ENCODE data around the gene MTMR4.
"Not testable (repeated sequence)": the region's sequence is repeated elsewhere in the genome, so short reads cannot be mapped to it uniquely, and the experiment has no call there.

The MTMR4 gene

DNA sequence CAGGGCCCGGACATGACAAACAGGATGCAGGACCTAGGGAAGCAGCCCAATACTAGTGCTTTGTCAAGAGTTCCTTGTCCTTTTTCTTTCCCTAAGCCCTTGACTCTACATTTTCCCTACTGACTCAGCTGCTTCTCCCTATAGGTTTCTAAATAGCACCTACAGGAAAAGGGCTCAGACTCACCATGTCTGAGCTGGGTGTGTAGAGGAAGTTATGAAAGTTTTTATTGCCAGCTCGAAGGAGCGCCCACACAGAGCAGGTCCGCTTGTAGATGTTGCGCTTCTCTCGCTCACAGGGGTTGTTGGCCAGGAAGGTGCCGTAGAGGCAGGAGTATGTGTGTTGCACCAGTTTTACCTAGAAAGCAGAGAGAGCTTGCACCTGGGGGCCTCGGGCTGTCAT lies 10.6 kb downstream of the MTMR4 start:
- no peaks in the 10 kb centered on the region for H3K9me3 Mint-ChIP-seq
- H3K27me3 Mint-ChIP-seq: no peaks in the 10 kb centered on the region
- no peak overlapping the region for H3K27ac Mint-ChIP-seq (ENCODE audit: low read depth)
- H3K36me3 Mint-ChIP-seq (ENCODE audit: insufficient read depth): peaks cover 44% of the 10 kb centered on the region
- H3K4me3 Mint-ChIP-seq: no peak overlapping the region
- DNase-seq (ENCODE audit: low spot score in 2 of 2): no peak
- ATAC-seq (replicated peaks; ENCODE audit: extremely low read depth, poor library complexity, severe bottlenecking): no peak
- no peaks in the 10 kb centered on the region for H3K4me1 Mint-ChIP-seq

DNA sequence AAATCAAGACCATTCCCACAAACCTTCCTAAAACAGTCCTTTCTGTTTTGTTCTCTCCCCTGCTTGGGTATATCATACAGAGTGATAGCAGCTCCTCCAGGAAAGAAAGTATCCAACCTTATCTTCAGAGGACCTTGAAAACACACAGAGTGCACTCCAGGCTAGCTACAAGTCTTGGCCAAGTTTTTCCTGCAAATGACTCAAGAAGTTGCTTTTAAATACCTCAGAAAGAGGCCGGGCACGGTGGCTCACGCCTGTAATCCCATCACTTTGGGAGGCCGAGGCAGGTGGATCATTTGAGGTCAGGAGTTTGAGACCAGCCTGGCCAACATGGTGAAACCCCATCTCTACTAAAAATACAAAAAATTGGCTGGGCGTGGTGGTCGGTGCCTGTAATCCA lies 11.3 kb downstream of the MTMR4 start:
- not testable (repeated sequence) for H3K4me3 Mint-ChIP-seq; H3K27me3 Mint-ChIP-seq; ATAC-seq (replicated peaks; ENCODE audit: extremely low read depth, poor library complexity, severe bottlenecking); H3K27ac Mint-ChIP-seq (ENCODE audit: low read depth); H3K4me1 Mint-ChIP-seq; H3K9me3 Mint-ChIP-seq; DNase-seq (ENCODE audit: low spot score in 2 of 2)
- peaks cover 43% of the 10 kb centered on the region for H3K36me3 Mint-ChIP-seq (ENCODE audit: insufficient read depth)

DNA sequence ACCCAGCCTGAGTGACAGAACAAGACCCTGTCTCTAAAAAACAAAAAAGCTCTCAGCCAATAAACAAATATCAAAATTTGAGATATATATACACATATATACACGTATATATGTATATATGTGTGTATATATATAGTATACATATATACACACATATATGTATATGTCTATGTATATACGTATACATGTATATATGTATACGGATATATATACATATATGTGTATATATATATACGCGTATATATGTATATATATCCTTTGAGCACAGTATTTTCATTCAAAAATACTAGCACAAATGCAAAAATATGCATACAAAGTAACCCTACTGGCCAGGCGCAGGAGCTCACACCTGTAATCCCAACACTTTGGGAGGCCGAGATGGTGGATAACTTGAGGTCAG lies 13.0 kb downstream of the MTMR4 start:
- Mint-ChIP-seq H3K27me3 (no peaks in the 10 kb centered on the region), H3K4me1 (peaks cover 6% of the 10 kb centered on the region), H3K9me3 (no peaks in the 10 kb centered on the region), H3K36me3 (ENCODE audit: insufficient read depth) (peaks cover 47% of the 10 kb centered on the region), H3K4me3 (no peak overlapping the region), H3K27ac (ENCODE audit: low read depth) (no peak overlapping the region)
- DNase-seq (ENCODE audit: low spot score in 2 of 2) (no peak), ATAC-seq (replicated peaks; ENCODE audit: extremely low read depth, poor library complexity, severe bottlenecking) (no peak)

DNA sequence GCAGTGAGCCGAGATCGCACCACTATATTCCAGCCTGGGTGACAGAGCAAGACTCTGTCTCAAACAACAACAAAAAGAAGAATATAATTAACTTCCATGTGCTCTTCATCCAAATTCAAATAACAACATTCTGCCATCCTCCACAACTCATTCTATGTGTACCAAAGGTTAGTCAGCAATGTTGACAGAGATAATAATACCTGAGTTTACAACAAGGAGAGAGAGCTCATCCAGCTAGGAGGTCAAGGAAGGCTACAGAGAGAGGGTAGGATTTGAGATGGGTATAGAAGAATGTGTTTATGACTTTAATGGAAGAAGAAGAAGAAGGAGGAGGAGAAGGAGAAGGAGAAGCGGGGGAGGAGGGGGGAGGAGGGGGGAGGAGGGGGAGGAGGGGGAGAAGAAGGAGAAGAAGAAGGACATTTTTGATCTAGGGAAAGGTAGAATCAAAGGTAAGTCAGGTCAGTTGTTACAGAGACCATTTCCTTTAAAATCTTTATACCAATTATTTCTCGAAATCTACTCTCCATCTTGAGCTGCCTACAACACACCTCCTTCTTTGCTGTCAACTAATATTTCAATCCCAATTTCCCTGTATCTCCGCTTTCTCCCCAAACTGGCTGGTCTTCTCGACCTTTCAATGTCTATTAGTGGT lies 16.1 kb downstream of the MTMR4 start:
- H3K36me3 Mint-ChIP-seq (ENCODE audit: insufficient read depth): peaks cover 53% of the 10 kb centered on the region
- no peak overlapping the region for H3K27ac Mint-ChIP-seq (ENCODE audit: low read depth)

DNA sequence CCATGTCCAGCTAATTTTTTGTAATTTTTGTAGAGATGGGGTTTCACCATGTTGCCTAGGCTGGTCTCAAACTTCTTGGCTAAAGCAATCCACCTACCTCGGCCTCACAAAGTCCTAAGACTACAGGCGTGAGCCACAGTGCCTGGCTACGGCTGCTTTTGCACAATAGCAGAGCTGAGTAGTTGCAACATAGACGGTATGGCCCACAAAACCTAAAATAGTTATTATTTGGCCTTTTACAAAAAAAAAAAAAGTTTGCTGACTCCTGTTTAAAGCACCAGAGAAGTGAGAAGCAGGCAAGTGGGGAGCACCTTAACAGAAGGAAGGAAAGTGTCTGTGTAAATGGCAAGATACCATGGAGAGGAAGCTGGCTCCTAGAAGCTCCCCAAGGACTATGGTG lies 20.9 kb downstream of the MTMR4 start:
- Mint-ChIP-seq H3K36me3 (ENCODE audit: insufficient read depth) (peaks cover 53% of the 10 kb centered on the region), H3K4me3 (no peak overlapping the region), H3K27me3 (no peaks in the 10 kb centered on the region), H3K9me3 (no peaks in the 10 kb centered on the region), H3K4me1 (peaks cover 11% of the 10 kb centered on the region), H3K27ac (ENCODE audit: low read depth) (no peak overlapping the region)
- DNase-seq (ENCODE audit: low spot score in 2 of 2) (no peak), ATAC-seq (replicated peaks; ENCODE audit: extremely low read depth, poor library complexity, severe bottlenecking) (no peak)

More for the DNA sequence above, 16.1 kb downstream of the MTMR4 start:
- peaks cover 11% of the 10 kb centered on the region for H3K4me1 Mint-ChIP-seq
- no peak for ATAC-seq (replicated peaks; ENCODE audit: extremely low read depth, poor library complexity, severe bottlenecking)
- H3K27me3 Mint-ChIP-seq: no peaks in the 10 kb centered on the region
- no peak overlapping the region for H3K4me3 Mint-ChIP-seq
- no peaks in the 10 kb centered on the region for H3K9me3 Mint-ChIP-seq
- no peak for DNase-seq (ENCODE audit: low spot score in 2 of 2)

DNA sequence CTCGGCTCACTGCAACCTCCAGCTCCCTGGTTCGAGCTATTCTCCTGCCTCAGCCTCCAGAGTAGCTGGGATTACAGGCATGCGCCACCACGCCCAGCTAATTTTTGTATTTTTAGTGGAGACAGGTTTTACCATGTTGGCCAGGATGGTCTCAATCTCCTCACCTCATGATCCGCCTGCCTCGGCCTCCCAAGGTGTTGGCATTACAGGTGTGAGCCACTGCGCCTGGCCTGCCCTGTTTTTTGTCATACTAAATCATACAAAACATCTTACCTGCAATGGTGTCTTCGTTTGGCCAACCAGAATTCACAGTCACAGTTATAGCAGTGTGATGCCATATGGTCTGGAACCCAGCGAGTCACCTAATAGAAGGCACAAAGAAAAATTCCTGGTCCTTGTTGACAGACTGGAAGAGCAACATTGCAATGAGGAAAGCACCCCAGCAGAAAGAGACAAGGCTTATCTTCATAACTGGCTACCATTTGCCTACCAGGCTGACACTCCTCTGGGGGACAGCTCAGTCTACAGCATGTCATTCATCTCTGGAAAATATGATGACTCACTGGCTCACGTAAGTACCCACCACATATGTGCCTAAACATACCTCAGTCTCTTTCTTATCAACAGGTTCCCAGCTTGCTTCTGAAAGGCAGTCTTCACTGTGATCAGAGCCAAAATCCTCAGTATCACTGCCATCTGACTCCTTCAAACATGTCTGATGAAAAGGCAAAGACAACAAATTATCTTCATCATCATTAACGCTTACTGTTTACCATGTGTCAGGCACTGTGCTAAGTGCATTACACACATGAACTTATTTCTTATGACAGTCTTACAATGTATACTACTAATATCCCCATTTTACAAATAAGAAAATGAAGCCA lies 22.0 kb downstream of the MTMR4 start:
- no peaks in the 10 kb centered on the region for H3K27me3 Mint-ChIP-seq
- no peaks in the 10 kb centered on the region for H3K9me3 Mint-ChIP-seq
- no peak for DNase-seq (ENCODE audit: low spot score in 2 of 2)
- no peak for ATAC-seq (replicated peaks; ENCODE audit: extremely low read depth, poor library complexity, severe bottlenecking)
- peaks cover 49% of the 10 kb centered on the region for H3K36me3 Mint-ChIP-seq (ENCODE audit: insufficient read depth)
- peaks cover 6% of the 10 kb centered on the region for H3K4me1 Mint-ChIP-seq
- H3K4me3 Mint-ChIP-seq: no peak overlapping the region
- H3K27ac Mint-ChIP-seq (ENCODE audit: low read depth): no peak overlapping the region

DNA sequence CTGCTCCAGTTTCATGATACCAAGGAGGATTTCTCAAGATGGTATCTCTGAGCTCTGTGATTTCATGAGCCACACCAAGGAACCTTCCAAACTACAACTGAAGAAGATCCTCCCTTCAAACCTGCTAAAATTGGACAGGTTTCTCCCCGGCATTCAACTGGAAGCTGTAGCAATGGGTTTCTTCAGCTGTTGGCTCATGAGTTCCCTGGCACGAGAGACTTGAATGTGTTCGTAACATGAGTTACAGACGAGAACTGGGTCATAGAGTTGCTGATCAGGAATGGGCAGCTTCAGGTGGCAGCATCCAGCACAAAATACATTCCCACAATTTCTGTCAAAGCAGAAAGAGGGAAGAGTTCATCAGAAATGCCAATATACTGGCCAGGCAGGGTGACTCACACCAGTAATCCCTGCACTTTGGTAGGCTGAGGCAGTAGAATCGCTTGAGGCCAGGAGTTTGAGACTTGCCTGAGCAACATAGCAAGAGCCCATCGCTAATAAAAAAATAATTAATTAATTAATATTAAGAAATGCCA lies 22.9 kb downstream of the MTMR4 start:
- H3K4me3 Mint-ChIP-seq: no peak overlapping the region
- peaks cover 46% of the 10 kb centered on the region for H3K36me3 Mint-ChIP-seq (ENCODE audit: insufficient read depth)
- peaks cover 6% of the 10 kb centered on the region for H3K4me1 Mint-ChIP-seq
- no peak overlapping the region for H3K27ac Mint-ChIP-seq (ENCODE audit: low read depth)
- H3K27me3 Mint-ChIP-seq: no peaks in the 10 kb centered on the region
- DNase-seq (ENCODE audit: low spot score in 2 of 2) (no peak), ATAC-seq (replicated peaks; ENCODE audit: extremely low read depth, poor library complexity, severe bottlenecking) (no peak)
- H3K9me3 Mint-ChIP-seq: no peaks in the 10 kb centered on the region

DNA sequence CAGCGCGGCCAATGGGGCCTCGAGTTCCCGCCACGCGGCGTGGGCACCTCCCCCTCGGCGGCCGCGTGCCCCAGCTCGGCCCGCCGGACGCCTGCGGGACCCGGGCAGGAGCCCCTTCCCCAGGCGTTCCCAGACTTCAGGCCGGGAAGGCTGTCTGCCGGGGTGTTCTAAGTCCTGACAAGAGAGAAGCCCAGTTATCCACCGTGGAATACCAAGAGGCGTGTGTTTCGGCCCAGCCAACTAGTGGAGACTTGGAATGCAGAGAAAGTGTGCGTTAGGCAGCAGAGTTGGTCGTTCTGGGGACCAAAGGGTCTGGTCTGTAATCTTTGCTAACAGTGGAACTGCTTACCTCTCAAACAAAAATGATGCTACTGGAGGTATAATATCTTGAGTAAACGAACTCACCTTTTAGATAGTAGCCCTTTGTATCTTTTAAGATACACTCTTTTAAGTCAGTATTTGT lies 26.0 kb downstream of the MTMR4 start:
- DNase-seq (ENCODE audit: low spot score in 2 of 2) (no peak), ATAC-seq (replicated peaks; ENCODE audit: extremely low read depth, poor library complexity, severe bottlenecking) (no peak)
- Mint-ChIP-seq H3K4me1 (no peaks in the 10 kb centered on the region), H3K27ac (ENCODE audit: low read depth) (no peak overlapping the region), H3K4me3 (peak overlapping the region; percentile 20), H3K27me3 (no peaks in the 10 kb centered on the region), H3K36me3 (ENCODE audit: insufficient read depth) (peaks cover 24% of the 10 kb centered on the region), H3K9me3 (no peaks in the 10 kb centered on the region)

DNA sequence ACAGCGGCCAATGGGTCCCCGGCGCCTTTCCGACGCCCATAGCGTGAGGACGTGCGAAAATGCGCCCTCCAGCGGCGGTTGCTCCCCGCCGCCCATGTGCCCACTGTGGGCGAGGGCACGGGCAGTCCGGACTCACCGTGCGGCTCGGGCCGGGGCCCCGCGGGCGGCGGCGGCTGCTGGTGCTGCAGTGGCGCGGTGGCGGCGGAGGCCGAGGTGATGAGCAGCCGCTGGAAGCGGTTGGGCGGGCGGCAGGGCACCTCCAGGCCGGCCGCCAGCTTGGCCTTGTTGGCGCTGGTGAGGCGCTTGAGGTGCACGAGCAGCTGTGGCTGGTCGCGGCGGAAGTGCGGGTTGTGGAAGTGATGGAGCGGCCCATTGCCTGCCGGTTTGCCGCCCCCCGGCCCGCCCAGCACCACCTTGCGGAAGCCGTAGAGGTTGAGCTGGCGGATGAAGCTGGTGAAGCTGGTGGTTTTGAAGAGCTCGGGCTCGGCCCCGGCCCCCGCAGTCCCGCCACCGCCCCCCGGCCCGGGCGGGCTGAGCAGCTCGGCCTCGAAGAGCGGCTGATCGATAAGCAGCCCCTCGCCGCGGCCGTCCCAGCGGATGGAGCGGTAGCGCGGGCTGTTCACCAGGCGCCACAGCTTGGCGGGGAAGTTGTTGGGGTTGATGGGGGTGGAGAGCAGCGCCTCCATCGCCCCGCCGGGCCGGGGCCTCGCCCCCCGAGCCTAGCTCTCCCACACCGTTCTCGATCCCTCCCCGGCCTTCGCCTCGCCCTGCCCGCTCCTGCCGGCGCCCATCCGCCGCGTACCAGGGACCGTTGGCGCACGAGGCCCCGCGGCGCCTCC lies 26.6 kb downstream of the MTMR4 start, which contains the start of gene HSF5:
TSS of gene HSF5 (minus strand) at position 820 of the 839 bp plus-strand sequence. CDS start at position 686, 134 bp downstream.
- Mint-ChIP-seq H3K27ac (ENCODE audit: low read depth) (no peak within 1 kb of the TSS), H3K36me3 (ENCODE audit: insufficient read depth) (peaks cover 20% of the 10 kb centered on the region), H3K27me3 (no peaks in the 10 kb centered on the region), H3K9me3 (no peaks in the 10 kb centered on the region), H3K4me1 (no peaks in the 10 kb centered on the region), H3K4me3 (peak within 1 kb of the TSS; percentile 37)
- ATAC-seq (replicated peaks; ENCODE audit: extremely low read depth, poor library complexity, severe bottlenecking) (peak; percentile 95), DNase-seq (ENCODE audit: low spot score in 2 of 2) (peak; percentile 66 to 72)

DNA sequence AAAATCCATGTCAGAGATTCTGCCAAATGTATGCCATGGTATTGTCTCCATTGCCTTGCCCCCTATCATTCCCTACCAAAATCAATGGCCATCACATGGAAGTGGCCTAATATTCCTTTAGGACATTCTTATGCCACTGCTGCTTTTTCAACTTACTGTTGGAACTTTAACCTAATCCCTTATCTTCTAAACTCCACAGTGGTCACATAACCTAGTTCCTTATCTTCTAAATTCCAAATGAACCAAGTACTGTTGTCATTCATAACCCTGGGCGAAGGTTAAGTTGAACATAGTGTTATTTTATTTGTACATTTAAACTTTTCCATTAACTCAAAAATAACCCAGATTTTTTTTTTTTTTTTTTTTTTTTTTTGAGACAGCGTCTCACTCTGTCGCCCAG lies 29.8 kb downstream of the MTMR4 start:
- ATAC-seq (replicated peaks; ENCODE audit: extremely low read depth, poor library complexity, severe bottlenecking): no peak

DNA sequence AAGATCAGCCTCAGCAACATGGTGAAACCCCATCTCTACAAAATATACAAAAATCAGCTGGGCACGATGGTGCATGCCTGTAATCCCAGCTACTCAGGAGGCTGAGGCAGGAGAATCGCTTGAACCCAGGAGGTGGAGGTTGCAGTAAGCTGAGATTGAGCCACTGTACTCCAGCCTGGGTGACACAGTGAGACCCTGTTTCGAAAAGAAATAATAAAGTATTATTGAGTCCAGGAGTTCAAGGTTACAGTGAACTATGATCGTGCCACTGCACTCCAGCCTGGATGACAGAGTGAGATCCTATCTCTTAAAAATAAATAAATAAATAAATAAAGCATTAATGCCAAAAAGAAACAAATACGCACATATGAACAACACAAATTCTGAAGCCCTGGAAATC lies 32.6 kb downstream of the MTMR4 start:
- H3K27ac Mint-ChIP-seq (ENCODE audit: low read depth); ATAC-seq (replicated peaks; ENCODE audit: extremely low read depth, poor library complexity, severe bottlenecking); DNase-seq (ENCODE audit: low spot score in 2 of 2); H3K27me3 Mint-ChIP-seq; H3K4me1 Mint-ChIP-seq; H3K9me3 Mint-ChIP-seq; H3K4me3 Mint-ChIP-seq; H3K36me3 Mint-ChIP-seq (ENCODE audit: insufficient read depth): not testable (repeated sequence)

More for the DNA sequence above, 29.8 kb downstream of the MTMR4 start:
- no peak for DNase-seq (ENCODE audit: low spot score in 2 of 2)
- H3K27ac Mint-ChIP-seq (ENCODE audit: low read depth): no peak overlapping the region
- no peaks in the 10 kb centered on the region for H3K9me3 Mint-ChIP-seq
- H3K4me3 Mint-ChIP-seq: no peak overlapping the region
- no peaks in the 10 kb centered on the region for H3K4me1 Mint-ChIP-seq
- H3K27me3 Mint-ChIP-seq: no peaks in the 10 kb centered on the region
- peaks cover 3% of the 10 kb centered on the region for H3K36me3 Mint-ChIP-seq (ENCODE audit: insufficient read depth)

DNA sequence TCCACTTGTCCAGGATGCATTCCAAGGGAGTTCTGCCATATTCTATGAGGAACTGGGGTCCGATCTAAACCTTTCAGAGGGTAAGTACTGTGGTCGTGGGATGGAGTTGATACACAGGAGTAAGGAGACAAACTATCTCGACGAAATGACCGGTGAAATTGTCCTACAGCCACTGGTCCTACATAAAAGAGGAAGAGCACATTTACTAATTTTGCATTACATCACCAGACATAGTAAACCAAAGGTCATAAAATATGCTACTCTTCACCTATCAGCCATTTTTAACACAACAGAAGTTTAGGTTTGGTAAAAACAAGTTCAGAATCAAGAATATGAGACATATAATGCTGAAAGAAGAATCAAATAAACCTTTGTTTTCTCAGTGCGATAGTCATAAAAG lies 34.3 kb downstream of the MTMR4 start:
- no peak for DNase-seq (ENCODE audit: low spot score in 2 of 2)
- peaks cover 1% of the 10 kb centered on the region for H3K36me3 Mint-ChIP-seq (ENCODE audit: insufficient read depth)
- H3K27me3 Mint-ChIP-seq: no peaks in the 10 kb centered on the region
- H3K4me3 Mint-ChIP-seq: no peak overlapping the region
- ATAC-seq (replicated peaks; ENCODE audit: extremely low read depth, poor library complexity, severe bottlenecking): no peak
- no peak overlapping the region for H3K27ac Mint-ChIP-seq (ENCODE audit: low read depth)
- no peaks in the 10 kb centered on the region for H3K4me1 Mint-ChIP-seq
- H3K9me3 Mint-ChIP-seq: no peaks in the 10 kb centered on the region

Measured in central memory CD8-positive, alpha-beta T cell (primary cell).